ENCODE results near the gene CALD1.

DNA sequence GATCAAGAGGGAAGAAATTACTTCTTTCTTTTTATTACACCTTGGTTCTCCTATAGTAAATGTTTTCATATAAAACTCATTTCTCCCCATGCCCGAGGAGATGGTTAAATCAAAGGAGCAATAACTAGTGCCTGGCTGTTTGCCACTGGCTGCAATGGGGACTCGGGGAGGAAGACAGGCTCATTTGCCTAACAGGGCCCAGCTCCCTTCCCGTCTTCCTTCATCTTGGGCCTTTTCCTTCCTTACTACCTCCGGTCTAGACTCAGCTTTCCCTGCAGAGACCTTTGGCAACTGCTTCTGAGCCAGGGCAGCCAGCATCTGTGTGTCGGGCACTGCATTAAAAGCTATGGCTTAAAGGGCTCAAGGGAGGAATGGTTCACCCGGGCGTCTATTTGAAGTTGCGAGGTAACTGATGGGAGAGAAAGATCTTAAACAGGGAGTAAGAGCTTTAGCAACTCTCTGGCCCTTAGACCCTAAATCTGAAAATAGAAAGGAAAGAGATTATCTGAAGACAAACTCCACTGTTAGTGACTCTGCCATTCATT, 63.5 kb downstream of the CALD1 start:
- no peak for TF ChIP-seq POLR2A (IDR thresholded peaks at IDR 0.05)
- TF ChIP-seq, protein P1, sequence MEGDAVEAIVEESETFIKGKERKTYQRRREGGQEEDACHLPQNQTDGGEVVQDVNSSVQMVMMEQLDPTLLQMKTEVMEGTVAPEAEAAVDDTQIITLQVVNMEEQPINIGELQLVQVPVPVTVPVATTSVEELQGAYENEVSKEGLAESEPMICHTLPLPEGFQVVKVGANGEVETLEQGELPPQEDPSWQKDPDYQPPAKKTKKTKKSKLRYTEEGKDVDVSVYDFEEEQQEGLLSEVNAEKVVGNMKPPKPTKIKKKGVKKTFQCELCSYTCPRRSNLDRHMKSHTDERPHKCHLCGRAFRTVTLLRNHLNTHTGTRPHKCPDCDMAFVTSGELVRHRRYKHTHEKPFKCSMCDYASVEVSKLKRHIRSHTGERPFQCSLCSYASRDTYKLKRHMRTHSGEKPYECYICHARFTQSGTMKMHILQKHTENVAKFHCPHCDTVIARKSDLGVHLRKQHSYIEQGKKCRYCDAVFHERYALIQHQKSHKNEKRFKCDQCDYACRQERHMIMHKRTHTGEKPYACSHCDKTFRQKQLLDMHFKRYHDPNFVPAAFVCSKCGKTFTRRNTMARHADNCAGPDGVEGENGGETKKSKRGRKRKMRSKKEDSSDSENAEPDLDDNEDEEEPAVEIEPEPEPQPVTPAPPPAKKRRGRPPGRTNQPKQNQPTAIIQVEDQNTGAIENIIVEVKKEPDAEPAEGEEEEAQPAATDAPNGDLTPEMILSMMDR (IDR thresholded peaks at IDR 0.05): no peak
